Neutrophil (primary cell): ENCODE data around the gene PLS3.
"Not testable (repeated sequence)": the region's sequence is repeated elsewhere in the genome, so short reads cannot be mapped to it uniquely, and the experiment has no call there.

Source experiments
- H3K27ac ChIP-seq: fragments of 200-600 bp; sonication (generic); 2 replicates; pipeline ENCODE4 v1.5.1; 2016; ENCODE audit warnings: mild to moderate bottlenecking, moderate library complexity
- H3K27me3 ChIP-seq: fragments of 200-600 bp; sonication (generic); 2 replicates; pipeline ENCODE4 v1.6.0; 2016; ENCODE audit warnings: mild to moderate bottlenecking
- H3K36me3 ChIP-seq: fragments of 200-600 bp; sonication (generic); 2 replicates; pipeline ENCODE4 v1.5.1; 2017
- H3K4me1 ChIP-seq, 2 experiments: fragments of 200-600 bp in 1 of 2; sonication (generic) in 1 of 2; 1 replicate in 1 of 2; 2 replicates in 1 of 2; pipeline versions ENCODE4 v1.5.1 to v1.6.1; 2013 to 2016; ENCODE audit warnings: low read depth in 1 of 2, low read length in 1 of 2, mild to moderate bottlenecking in 1 of 2, moderate library complexity in 1 of 2; ENCODE audit not compliant: control insufficient read depth in 1 of 2, insufficient read depth in 1 of 2
- H3K4me3 ChIP-seq, 2 experiments: fragments of 200-600 bp in 1 of 2; sonication (generic) in 1 of 2; 1 replicate in 1 of 2; 2 replicates in 1 of 2; pipeline ENCODE4 v1.5.1; 2013 to 2016; ENCODE audit warnings: low read depth in 1 of 2, low read length in 1 of 2, mild to moderate bottlenecking in 1 of 2, moderate library complexity in 1 of 2
- H3K9me3 ChIP-seq: fragments of 200-600 bp; sonication (generic); 2 replicates; pipeline ENCODE4 v1.5.1; 2016
- TF ChIP-seq, protein P1 (sequence below): fragments of 200-600 bp; sonication (generic); IDR thresholded peaks from 2 replicates; pipeline ENCODE4 v1.5.1; 2016; ENCODE audit warnings: antibody characterized with exemption

The PLS3 gene

DNA sequence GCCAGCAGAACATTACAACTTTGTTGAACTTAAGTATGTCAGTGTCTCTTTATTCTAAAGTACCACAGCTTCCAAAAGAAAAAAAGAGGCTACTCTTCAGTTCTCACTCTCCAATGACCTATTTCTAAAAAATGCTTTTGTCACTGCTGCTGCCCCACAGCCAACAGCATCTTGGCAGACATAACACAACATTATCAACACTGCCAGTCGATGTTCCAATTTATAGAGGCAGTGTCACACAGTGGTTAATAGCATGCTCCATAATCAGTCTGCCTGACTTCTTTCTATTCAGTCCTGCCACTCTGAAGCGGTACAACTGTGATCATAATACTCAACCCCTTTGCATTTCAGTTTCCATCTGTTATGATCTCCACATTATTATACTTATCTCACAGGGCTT lies 69.2 kb downstream of the PLS3 start:
- no peaks in the 10 kb centered on the region for H3K4me1 ChIP-seq
- H3K9me3 ChIP-seq: no peaks in the 10 kb centered on the region
- no peak overlapping the region for H3K27ac ChIP-seq
- TF ChIP-seq, protein P1, sequence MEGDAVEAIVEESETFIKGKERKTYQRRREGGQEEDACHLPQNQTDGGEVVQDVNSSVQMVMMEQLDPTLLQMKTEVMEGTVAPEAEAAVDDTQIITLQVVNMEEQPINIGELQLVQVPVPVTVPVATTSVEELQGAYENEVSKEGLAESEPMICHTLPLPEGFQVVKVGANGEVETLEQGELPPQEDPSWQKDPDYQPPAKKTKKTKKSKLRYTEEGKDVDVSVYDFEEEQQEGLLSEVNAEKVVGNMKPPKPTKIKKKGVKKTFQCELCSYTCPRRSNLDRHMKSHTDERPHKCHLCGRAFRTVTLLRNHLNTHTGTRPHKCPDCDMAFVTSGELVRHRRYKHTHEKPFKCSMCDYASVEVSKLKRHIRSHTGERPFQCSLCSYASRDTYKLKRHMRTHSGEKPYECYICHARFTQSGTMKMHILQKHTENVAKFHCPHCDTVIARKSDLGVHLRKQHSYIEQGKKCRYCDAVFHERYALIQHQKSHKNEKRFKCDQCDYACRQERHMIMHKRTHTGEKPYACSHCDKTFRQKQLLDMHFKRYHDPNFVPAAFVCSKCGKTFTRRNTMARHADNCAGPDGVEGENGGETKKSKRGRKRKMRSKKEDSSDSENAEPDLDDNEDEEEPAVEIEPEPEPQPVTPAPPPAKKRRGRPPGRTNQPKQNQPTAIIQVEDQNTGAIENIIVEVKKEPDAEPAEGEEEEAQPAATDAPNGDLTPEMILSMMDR: no peak
- no peaks in the 10 kb centered on the region for H3K36me3 ChIP-seq
- no peak overlapping the region for H3K4me3 ChIP-seq
- H3K27me3 ChIP-seq: no peaks in the 10 kb centered on the region

DNA sequence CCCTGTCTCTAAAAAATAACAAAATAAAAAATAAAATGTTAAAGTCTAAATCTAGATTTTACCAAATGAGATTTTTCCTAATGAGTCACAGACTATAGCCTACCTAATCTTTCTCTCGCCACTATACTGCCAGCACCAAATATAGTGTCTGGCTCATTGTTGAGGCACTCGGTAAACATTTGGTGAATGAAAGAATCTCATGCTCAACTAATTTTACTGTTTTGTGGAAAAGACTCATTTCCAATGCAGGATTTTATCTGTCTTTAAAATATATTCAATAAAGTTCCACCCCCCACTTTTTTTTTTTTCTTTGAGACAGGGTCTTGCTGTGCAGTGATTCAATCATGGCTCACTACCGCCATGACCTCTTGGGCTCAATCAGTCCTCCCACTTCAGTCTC lies 71.5 kb downstream of the PLS3 start:
- TF ChIP-seq, protein P1: no peak
- no peak overlapping the region for H3K27ac ChIP-seq
- H3K4me3 ChIP-seq: no peak overlapping the region
- H3K4me1 ChIP-seq: no peaks in the 10 kb centered on the region
- no peaks in the 10 kb centered on the region for H3K27me3 ChIP-seq
- H3K9me3 ChIP-seq: no peaks in the 10 kb centered on the region
- H3K36me3 ChIP-seq: no peaks in the 10 kb centered on the region

DNA sequence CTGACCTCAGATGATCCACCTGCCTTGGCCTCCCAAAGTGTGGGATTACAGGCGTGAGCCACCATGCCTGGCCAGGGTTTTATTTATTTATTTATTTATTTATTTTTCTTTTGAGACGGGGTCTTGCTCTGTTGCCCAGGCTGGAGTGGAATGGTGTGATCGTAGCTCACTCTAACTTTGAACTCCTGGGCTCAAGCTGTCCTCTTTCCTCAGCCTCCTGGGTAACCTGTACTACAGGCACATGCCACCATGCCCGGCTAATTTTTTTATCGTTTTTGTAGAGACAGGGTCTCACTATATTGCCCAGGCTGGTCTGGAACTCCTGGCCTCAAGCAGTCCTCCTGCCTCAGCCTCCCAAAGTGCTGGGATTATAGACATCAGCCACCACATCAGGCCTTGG lies 72.4 kb downstream of the PLS3 start:
- not testable (repeated sequence) for H3K9me3 ChIP-seq, H3K36me3 ChIP-seq, H3K27me3 ChIP-seq, H3K27ac ChIP-seq, H3K4me3 ChIP-seq, H3K4me1 ChIP-seq

DNA sequence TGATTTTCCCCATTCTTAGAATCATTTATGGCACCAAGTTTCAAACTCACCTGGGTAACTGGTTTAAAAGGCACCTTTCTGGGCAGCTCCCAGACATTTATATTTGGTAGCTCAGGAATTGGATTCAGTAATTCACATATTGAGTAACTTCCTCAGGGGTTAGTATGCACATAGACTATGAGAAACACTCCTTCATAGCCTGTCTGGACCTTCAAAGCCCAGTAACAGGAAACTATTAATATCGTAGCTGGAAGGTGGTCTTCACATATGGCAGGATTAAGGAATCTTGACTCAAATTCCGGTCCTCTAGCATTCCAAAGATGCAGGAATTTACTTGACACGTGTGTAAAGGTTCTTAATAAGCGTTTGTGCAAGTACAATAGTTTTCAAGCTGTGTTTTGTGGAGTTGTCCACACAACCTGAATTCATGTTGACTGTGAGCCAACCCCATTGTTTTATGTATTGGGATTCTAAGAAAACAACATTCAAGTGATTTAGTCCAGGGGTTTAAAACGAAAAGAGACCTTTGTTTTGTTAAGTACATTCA lies 78.4 kb downstream of the PLS3 start:
- H3K27me3 ChIP-seq: no peaks in the 10 kb centered on the region
- no peaks in the 10 kb centered on the region for H3K36me3 ChIP-seq
- H3K4me1 ChIP-seq: no peaks in the 10 kb centered on the region
- TF ChIP-seq, protein P1: no peak
- no peak overlapping the region for H3K27ac ChIP-seq
- no peak overlapping the region for H3K4me3 ChIP-seq
- no peaks in the 10 kb centered on the region for H3K9me3 ChIP-seq

DNA sequence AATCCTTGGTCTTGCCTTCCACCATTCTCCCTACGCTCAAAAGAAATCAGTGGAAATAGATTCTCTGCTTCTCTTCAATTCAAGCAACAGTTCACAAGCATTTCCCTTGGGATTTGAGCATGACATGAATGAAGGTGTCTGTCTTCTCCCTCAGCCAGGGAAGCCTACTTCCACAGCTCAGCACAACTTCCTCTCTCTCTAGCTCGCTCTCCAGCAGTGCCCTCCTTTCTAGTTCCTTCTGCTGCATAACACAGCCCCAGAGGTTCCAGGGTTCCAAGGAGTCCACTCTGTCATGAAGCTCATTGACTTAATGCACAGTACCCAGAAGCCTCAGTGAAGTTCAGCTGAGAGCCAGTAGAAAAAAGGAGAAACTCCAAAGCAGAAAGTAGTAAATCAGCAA lies 81.3 kb downstream of the PLS3 start:
- TF ChIP-seq, protein P1: no peak
- Histone ChIP-seq H3K27ac (no peak overlapping the region), H3K36me3 (no peaks in the 10 kb centered on the region), H3K27me3 (no peaks in the 10 kb centered on the region), H3K4me1 (no peaks in the 10 kb centered on the region), H3K9me3 (no peaks in the 10 kb centered on the region), H3K4me3 (no peak overlapping the region)

DNA sequence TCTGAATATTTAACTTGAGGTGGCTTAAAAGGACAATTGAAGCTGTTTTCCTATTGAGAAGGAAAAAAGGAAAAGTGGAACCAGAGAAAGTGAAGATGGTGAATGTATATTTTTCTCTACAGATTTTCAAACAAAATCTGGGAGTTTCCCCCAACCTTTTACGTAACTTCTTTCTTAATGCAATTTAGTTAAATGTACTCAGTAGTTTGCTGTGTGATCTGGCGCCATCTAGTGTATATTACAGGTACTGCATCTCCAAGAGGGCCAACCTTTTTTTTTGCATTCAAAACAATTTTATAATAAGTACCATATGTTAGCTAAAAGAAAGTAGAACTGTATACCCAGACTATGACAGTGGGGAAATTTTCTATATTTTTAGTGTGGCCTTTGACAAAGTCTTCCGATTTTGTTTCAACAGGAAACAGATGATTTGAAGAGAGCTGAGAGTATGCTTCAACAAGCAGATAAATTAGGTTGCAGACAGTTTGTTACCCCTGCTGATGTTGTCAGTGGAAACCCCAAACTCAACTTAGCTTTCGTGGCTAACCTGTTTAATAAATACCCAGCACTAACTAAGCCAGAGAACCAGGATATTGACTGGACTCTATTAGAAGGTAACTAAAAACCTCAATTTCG lies 82.0 kb downstream of the PLS3 start:
- Histone ChIP-seq H3K4me1 (no peaks in the 10 kb centered on the region), H3K27ac (no peak overlapping the region), H3K4me3 (no peak overlapping the region), H3K9me3 (no peaks in the 10 kb centered on the region), H3K36me3 (no peaks in the 10 kb centered on the region), H3K27me3 (no peaks in the 10 kb centered on the region)
- TF ChIP-seq, protein P1: peak; percentile 74

DNA sequence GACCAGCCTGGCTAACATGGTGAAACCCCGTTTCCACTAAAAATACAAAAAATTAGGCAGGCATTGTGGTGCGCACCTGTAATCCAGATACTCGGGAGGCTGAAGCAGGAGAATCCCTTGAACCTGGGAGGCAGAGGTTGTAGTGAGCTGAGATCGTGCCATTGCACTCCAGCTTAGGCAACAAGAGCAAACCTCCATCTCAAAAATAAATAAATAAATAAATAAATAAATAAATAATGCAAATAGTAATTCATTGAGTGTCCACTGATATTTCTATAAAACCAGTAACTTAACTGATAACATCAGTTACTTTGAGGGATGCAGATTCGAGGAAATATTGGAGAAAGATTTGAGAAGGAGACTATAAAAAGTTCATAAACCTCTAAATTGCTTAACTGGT lies 83.4 kb downstream of the PLS3 start:
- H3K9me3 ChIP-seq, H3K36me3 ChIP-seq, H3K4me1 ChIP-seq, H3K4me3 ChIP-seq, H3K27ac ChIP-seq, H3K27me3 ChIP-seq: not testable (repeated sequence)
